Measurements from ENCODE around the gene CPA5. TPM values are rescaled to one million over a fixed set of nuclear protein-coding genes. Genes with fewer than 3 reads are reported as not detected.

The CPA5 gene
- total and polyA plus RNA-seq, 2 of the 8 experiments (the other 6 are each of a cell fraction or from before 2014, with no cell fraction given) = 0.12 TPM; not detected in 1

DNA sequence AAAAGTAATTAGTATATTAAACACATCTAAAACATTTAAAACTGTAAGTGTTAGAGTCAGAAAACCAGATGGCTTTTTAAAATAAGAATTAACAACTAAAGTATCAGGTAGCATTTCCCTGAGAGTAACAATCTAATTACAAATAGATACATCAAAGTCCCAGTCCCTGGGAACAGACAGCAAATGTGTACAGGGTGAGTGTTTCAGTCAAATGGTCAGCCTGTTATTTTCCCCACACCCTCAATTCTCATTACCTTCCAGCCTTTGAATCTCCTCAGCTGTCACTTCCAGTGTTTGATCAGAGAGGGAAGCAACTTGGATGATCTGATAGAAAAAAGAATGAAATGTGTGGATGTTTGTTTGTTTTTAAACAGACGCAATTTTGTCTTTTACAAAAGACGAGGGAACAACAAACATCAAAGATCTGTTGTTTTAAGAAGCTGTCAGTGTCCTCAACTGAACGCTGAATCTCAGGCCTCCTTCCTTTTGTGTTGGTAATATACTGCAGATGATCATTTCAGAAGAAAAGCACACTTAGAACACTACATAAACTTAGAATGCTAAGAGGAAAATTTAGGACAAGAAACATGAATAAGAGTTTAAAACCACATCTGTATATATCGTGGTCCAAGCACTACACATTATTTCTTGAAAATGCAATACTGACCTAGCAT is 66.4 kb downstream of the CPA5 start:
- no peak overlapping the region for H2BK20ac ChIP-seq (ENCODE audit: low read length)
- H3K4me2 ChIP-seq (ENCODE audit: insufficient read depth in 1 of 2, low read depth in 2 of 2, low read length in 2 of 2) = no peak overlapping the region
- no peak overlapping the region for H3K4me3 ChIP-seq (ENCODE audit: extremely low read depth in 1 of 4, insufficient read depth in 2 of 4, low read depth in 3 of 4, low read length in 4 of 4)
- H2BK15ac ChIP-seq (ENCODE audit: low read length) = no peak overlapping the region
- no peak overlapping the region for H4K5ac ChIP-seq (ENCODE audit: insufficient read length, low read depth, low read length)
- no peak for FAIRE-seq
- no peaks in the 10 kb centered on the region for H3K79me2 ChIP-seq (ENCODE audit: control insufficient read depth in 1 of 2, insufficient read depth in 2 of 2, low read length in 2 of 2)
- H3K27me3 ChIP-seq (replicated peaks in 1 of 4; ENCODE audit: control insufficient read depth in 3 of 4, extremely low read depth in 1 of 4, insufficient read depth in 3 of 4, low read length in 3 of 4) = no peaks in the 10 kb centered on the region
- no peak overlapping the region; a peak in 1 of 7 replicates for H3K9ac ChIP-seq (replicated peaks in 1 of 4; ENCODE audit: extremely low read depth in 1 of 4, low read depth in 3 of 4, low read length in 3 of 4)
- H3K23me2 ChIP-seq (ENCODE audit: low read depth, low read length) = no peaks in the 10 kb centered on the region
- CTCF ChIA-PET (ENCODE audit: partially characterized antibody) = interaction anchor here (1.1 to 2.1 kb wide), 2 partner anchors 8 to 18 kb away, joined by 5 read pairs; no protein-coding TSS in a partner anchor
- no peak overlapping the region for H4K91ac ChIP-seq (replicated peaks; ENCODE audit: insufficient read length, low read length)
- H3K79me1 ChIP-seq (ENCODE audit: low read depth, low read length) = no peaks in the 10 kb centered on the region
- no peak overlapping the region for H2BK5ac ChIP-seq (ENCODE audit: low read depth, low read length)
- H3K27ac ChIP-seq (ENCODE audit: low read depth, low read length) = no peak overlapping the region
- no peaks in the 10 kb centered on the region for H3K4me1 ChIP-seq (replicated peaks in 1 of 4; ENCODE audit: control insufficient read depth in 3 of 4, insufficient read depth in 4 of 4, low read length in 3 of 4)
- H3K56ac ChIP-seq (replicated peaks; ENCODE audit: insufficient read length, low read depth, low read length) = no peak overlapping the region
- no peak overlapping the region for H2BK120ac ChIP-seq (replicated peaks; ENCODE audit: low read depth, low read length)
- POLR2A ChIA-PET (ENCODE audit: partially characterized antibody) = no interaction called here
- WGBS, 2 experiments (ENCODE audit: extremely low coverage in 1 of 2, insufficient coverage in 1 of 2, insufficient read length in 1 of 2, insufficient replicate concordance in 2 of 2, low coverage in 1 of 2, low lambda C conversion rate in 2 of 2, missing lambda C conversion rate in 1 of 2) = 88 to 100% methylated on average over 2 to 4 of the region's 4 CpGs
- H4K8ac ChIP-seq (ENCODE audit: extremely low read depth, insufficient read depth, low read length) = no peak overlapping the region
- no peak overlapping the region for H3K14ac ChIP-seq (ENCODE audit: insufficient read length)
- no peaks in the 10 kb centered on the region for H3K36me3 ChIP-seq (ENCODE audit: control insufficient read depth in 2 of 4, insufficient read depth in 4 of 4, low read length in 3 of 4)
- H4K20me1 ChIP-seq (replicated peaks in 1 of 2; ENCODE audit: control insufficient read depth in 1 of 2, insufficient read depth in 2 of 2, low read length in 2 of 2) = no peaks in the 10 kb centered on the region
- H3K9me3 ChIP-seq (ENCODE audit: insufficient read depth in 2 of 2, low read depth in 1 of 2, low read length in 1 of 2) = no peaks in the 10 kb centered on the region
- H2AK5ac ChIP-seq (ENCODE audit: low read depth, low read length) = no peak overlapping the region
- H3K18ac ChIP-seq (ENCODE audit: extremely low read depth, low read length) = no peak overlapping the region
- no peak overlapping the region for H2BK12ac ChIP-seq (ENCODE audit: low read depth, low read length)
- no peak for DNase-seq (ENCODE audit: low read depth in 1 of 2, low spot score in 2 of 2)
- H3K4ac ChIP-seq (replicated peaks; ENCODE audit: insufficient read length, low read depth, low read length) = no peak overlapping the region
- no peak overlapping the region for H2AFZ ChIP-seq (ENCODE audit: low read length)
- no peak overlapping the region for H3K23ac ChIP-seq (ENCODE audit: insufficient read length)
- TF ChIP-seq SP4 (IDR thresholded peaks at IDR 0.05; ENCODE audit: low read length) (no peak), EP300 (IDR thresholded peaks at IDR 0.05; ENCODE audit: borderline replicate concordance in 1 of 2, low read depth in 2 of 2, low read length in 2 of 2) (no peak), GTF2F1 (IDR thresholded peaks at IDR 0.05; ENCODE audit: borderline replicate concordance, low read depth, low read length) (no peak), SRF (IDR thresholded peaks at IDR 0.05; ENCODE audit: low read depth, low read length) (no peak), JUN (IDR thresholded peaks at IDR 0.05; ENCODE audit: low read depth, low read length) (no peak), CTBP2 (IDR thresholded peaks at IDR 0.05; ENCODE audit: borderline replicate concordance, insufficient read depth, insufficient read length, low read length) (no peak), YY1 (IDR thresholded peaks at IDR 0.05; ENCODE audit: low read depth, low read length) (no peak), EZH2 (IDR thresholded peaks at IDR 0.05; ENCODE audit: low read depth, low read length, severe bottlenecking) (no peak)
- TF ChIP-seq, protein P1, sequence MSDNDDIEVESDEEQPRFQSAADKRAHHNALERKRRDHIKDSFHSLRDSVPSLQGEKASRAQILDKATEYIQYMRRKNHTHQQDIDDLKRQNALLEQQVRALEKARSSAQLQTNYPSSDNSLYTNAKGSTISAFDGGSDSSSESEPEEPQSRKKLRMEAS (IDR thresholded peaks at IDR 0.05) = no peak

All from H1 (cell line).